GM18508 (cell line): ENCODE results near the gene CTCF.
"Not testable (repeated sequence)": the region's sequence is repeated elsewhere in the genome, so short reads cannot be mapped to it uniquely, and the experiment has no call there.

Experiments used
- ATAC-seq: cut with Tn5 transposase; IDR thresholded peaks from one replicate; pipeline ENCODE4 v1.9.1; 2021; ENCODE audit warnings: moderate number of reproducible peaks; ENCODE audit not compliant: insufficient read depth, unreplicated experiment

The CTCF gene

GRCh38 chr16:67533987-67534386, 28.3 kb upstream of the CTCF start:
- not testable (repeated sequence) for ATAC-seq

GRCh38 chr16:67534431-67534830, 27.9 kb upstream of the CTCF start:
- ATAC-seq: no peak

GRCh38 chr16:67535201-67535600, 27.1 kb upstream of the CTCF start:
- no peak for ATAC-seq

GRCh38 chr16:67537270-67537635, 25.1 kb upstream of the CTCF start:
- ATAC-seq: no peak

GRCh38 chr16:67537636-67538591, 24.4 kb upstream of the CTCF start:
- no peak for ATAC-seq

- no peak for ATAC-seq
Measured at GRCh38 chr16:67538666-67539101, 23.6 kb upstream of the CTCF start.

GRCh38 chr16:67539271-67539670, 23.1 kb upstream of the CTCF start:
- no peak for ATAC-seq

- ATAC-seq: no peak
Measured at GRCh38 chr16:67539691-67540635, 22.4 kb upstream of the CTCF start.

GRCh38 chr16:67540756-67541155, 21.6 kb upstream of the CTCF start:
- no peak for ATAC-seq

- ATAC-seq: no peak
Measured at GRCh38 chr16:67541391-67542263, 20.7 kb upstream of the CTCF start.

GRCh38 chr16:67542464-67542863, 19.9 kb upstream of the CTCF start:
- ATAC-seq: no peak

- ATAC-seq: no peak
Measured at GRCh38 chr16:67543036-67543435, 19.3 kb upstream of the CTCF start.

- ATAC-seq: no peak
Measured at GRCh38 chr16:67543582-67543981, 18.7 kb upstream of the CTCF start.

GRCh38 chr16:67544329-67544841, 17.9 kb upstream of the CTCF start:
- ATAC-seq: no peak

GRCh38 chr16:67544844-67545664, 17.3 kb upstream of the CTCF start:
- no peak for ATAC-seq

- ATAC-seq: no peak
Measured at GRCh38 chr16:67545665-67546024, 16.7 kb upstream of the CTCF start.

- no peak for ATAC-seq
Measured at GRCh38 chr16:67546091-67546501, 16.2 kb upstream of the CTCF start.

GRCh38 chr16:67546761-67547422, 15.4 kb upstream of the CTCF start:
- no peak for ATAC-seq
